ENCODE data around the gene NDUFV3.
A peak's percentile ranks its signal among the peaks of the same experiment; 100 is the strongest.
"Not testable (repeated sequence)": the region's sequence is repeated elsewhere in the genome, so short reads cannot be mapped to it uniquely, and the experiment has no call there.

NDUFV3 gene

GRCh38 chr21:42938606-42938995 is 45.5 kb downstream of the NDUFV3 start:
- peak overlapping the region; percentile 83 for H3K27ac ChIP-seq (ENCODE audit: low read depth, low read length)
- not testable (repeated sequence) for H3K4me3 ChIP-seq (ENCODE audit: low read depth, low read length); H3K27me3 ChIP-seq (ENCODE audit: control insufficient read depth, insufficient read depth, low read length); H3K36me3 ChIP-seq (ENCODE audit: control insufficient read depth, insufficient read depth, low read length); H3K9me3 ChIP-seq (ENCODE audit: control insufficient read depth, insufficient read depth, low read depth, low read length); H3K9ac ChIP-seq (ENCODE audit: low read length)
- peaks cover 27% of the 10 kb centered on the region for H3K4me1 ChIP-seq (ENCODE audit: control insufficient read depth, insufficient read depth, low read length)

DNA sequence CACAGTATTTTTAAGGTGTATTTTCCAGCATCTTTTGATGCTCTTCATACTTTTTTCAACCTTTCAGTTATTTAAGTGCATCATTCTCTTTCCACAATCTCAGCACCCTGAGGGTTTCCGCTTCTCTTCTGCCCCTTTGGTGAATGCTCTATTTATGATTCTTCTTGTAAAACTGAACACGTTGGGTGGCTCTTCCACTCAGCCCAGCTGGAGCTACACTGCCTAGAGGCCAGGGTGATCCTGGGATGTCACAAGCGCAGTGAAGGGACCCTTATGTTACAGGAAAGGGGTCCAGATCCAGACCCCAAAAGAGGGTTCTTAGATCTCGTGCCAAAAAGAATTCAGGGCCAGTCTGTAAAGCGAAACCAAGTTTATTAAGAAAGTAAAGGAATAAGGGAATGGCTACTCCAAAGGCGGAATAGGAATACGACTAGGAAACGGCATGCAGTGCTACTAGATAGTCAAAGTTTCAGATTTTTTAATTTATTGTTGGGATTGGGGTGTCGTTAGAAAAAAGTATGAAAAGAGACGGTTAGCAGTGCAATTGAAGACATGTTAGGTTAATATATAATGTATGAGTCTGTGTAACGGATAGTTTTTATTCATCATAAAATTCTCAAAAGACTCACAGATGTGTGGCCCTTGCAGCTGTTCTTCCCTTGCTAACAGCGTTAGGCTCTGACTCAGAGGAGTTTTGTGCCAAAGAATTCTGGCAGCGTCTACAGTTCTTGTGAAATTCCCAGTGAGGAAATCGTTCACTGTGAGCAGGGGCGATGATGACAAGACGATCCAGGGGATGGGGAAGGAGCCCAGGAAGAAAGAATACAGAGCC is 46.7 kb downstream of the NDUFV3 start:
- Histone ChIP-seq H3K9ac (ENCODE audit: low read length) (no peak overlapping the region), H3K36me3 (ENCODE audit: control insufficient read depth, insufficient read depth, low read length) (no peaks in the 10 kb centered on the region), H3K4me3 (ENCODE audit: low read depth, low read length) (no peak overlapping the region), H3K9me3 (ENCODE audit: control insufficient read depth, insufficient read depth, low read depth, low read length) (peaks cover 6% of the 10 kb centered on the region; the same call in 1 of the 2 replicates), H3K27me3 (ENCODE audit: control insufficient read depth, insufficient read depth, low read length) (no peaks in the 10 kb centered on the region), H3K4me1 (ENCODE audit: control insufficient read depth, insufficient read depth, low read length) (peaks cover 27% of the 10 kb centered on the region), H3K27ac (ENCODE audit: low read depth, low read length) (no peak overlapping the region)

DNA sequence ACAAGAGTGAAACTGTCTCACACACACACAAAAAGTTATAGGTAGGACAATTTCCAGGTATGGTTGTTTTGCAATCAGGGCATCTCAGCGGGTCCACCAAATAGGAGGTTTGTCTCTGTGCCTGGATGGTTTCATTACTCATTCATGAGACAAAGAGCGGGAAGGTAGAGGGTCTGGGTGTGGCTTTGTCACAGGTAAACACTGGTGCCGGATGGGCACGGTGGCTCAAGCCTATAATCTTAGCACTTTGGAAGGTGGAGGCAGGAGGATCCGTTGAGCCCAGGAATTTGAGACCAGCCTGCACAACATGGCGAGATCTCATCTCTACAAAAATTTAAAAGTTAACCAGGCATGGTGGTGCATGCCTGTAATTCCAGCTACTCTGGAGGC is 48.6 kb downstream of the NDUFV3 start:
- Histone ChIP-seq H3K27ac (ENCODE audit: low read depth, low read length) (no peak overlapping the region), H3K9ac (ENCODE audit: low read length) (no peak overlapping the region), H3K36me3 (ENCODE audit: control insufficient read depth, insufficient read depth, low read length) (no peaks in the 10 kb centered on the region)

GRCh38 chr21:42942244-42942643 is 49.1 kb downstream of the NDUFV3 start:
- Histone ChIP-seq H3K27me3 (ENCODE audit: control insufficient read depth, insufficient read depth, low read length) (no peaks in the 10 kb centered on the region), H3K4me1 (ENCODE audit: control insufficient read depth, insufficient read depth, low read length) (peaks cover 14% of the 10 kb centered on the region), H3K4me3 (ENCODE audit: low read depth, low read length) (no peak overlapping the region), H3K9ac (ENCODE audit: low read length) (no peak overlapping the region), H3K36me3 (ENCODE audit: control insufficient read depth, insufficient read depth, low read length) (no peaks in the 10 kb centered on the region), H3K9me3 (ENCODE audit: control insufficient read depth, insufficient read depth, low read depth, low read length) (peaks cover 6% of the 10 kb centered on the region; the same call in 1 of the 2 replicates), H3K27ac (ENCODE audit: low read depth, low read length) (no peak overlapping the region)

More for the DNA sequence above, 48.6 kb downstream of the NDUFV3 start:
- Histone ChIP-seq H3K4me1 (ENCODE audit: control insufficient read depth, insufficient read depth, low read length) (peaks cover 20% of the 10 kb centered on the region), H3K9me3 (ENCODE audit: control insufficient read depth, insufficient read depth, low read depth, low read length) (peaks cover 6% of the 10 kb centered on the region; the same call in 1 of the 2 replicates), H3K4me3 (ENCODE audit: low read depth, low read length) (no peak overlapping the region), H3K27me3 (ENCODE audit: control insufficient read depth, insufficient read depth, low read length) (no peaks in the 10 kb centered on the region)

DNA sequence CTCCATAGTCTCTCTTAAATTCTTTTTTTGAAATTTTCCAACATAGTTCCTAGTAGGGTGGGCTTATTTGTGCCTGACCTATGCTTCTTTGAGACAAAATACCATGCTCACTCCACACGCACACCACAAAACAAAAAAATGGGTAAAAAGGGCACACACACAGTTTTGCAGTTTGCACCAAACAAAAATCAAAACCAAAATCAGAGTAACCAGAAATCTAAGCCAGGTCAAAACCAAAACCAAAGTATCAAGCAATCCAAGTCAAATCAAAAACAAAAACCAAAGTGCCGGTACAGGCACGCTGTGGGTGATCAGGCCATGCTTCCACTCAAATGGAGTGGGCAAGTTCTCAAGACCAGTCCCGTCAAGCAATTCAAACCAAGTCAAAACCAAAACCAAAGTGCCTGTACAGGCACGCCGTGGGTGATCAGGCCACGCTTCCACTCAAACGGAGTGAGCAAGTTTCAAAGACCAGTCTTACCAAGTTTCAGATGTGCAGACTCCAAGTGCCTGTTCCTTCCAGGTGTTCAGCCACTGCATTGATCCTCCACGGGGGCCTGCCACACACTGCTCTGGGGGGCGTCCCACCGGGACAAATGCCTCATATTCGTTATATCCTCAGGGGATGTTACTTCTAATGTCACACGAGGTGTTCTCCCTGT is 56.1 kb downstream of the NDUFV3 start:
- not testable (repeated sequence) for H3K9me3 ChIP-seq (ENCODE audit: control insufficient read depth, insufficient read depth, low read depth, low read length); H3K9ac ChIP-seq (ENCODE audit: low read length); H3K27me3 ChIP-seq (ENCODE audit: control insufficient read depth, insufficient read depth, low read length); H3K4me1 ChIP-seq (ENCODE audit: control insufficient read depth, insufficient read depth, low read length); H3K4me3 ChIP-seq (ENCODE audit: low read depth, low read length); H3K27ac ChIP-seq (ENCODE audit: low read depth, low read length); H3K36me3 ChIP-seq (ENCODE audit: control insufficient read depth, insufficient read depth, low read length)

DNA sequence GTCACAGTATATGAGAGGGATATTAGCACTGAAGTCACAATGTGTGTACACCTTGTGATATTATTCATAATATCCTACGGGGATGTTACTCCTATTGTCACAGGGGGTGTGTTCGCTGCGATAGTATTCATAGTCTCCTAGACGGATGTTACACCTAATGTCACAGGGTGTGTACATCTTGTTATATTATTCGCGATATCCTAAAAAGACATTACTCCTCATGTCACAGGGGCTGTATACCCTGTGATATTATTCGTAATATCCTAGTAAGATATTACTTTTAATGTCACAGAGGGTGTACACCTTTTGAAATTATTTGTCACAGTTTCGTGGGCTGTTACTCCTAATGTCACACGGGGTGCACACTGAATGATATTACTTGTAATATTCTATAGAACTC is 58.1 kb downstream of the NDUFV3 start:
- H3K27me3 ChIP-seq (ENCODE audit: control insufficient read depth, insufficient read depth, low read length); H3K36me3 ChIP-seq (ENCODE audit: control insufficient read depth, insufficient read depth, low read length); H3K4me1 ChIP-seq (ENCODE audit: control insufficient read depth, insufficient read depth, low read length); H3K4me3 ChIP-seq (ENCODE audit: low read depth, low read length); H3K9ac ChIP-seq (ENCODE audit: low read length); H3K27ac ChIP-seq (ENCODE audit: low read depth, low read length); H3K9me3 ChIP-seq (ENCODE audit: control insufficient read depth, insufficient read depth, low read depth, low read length): not testable (repeated sequence)

DNA sequence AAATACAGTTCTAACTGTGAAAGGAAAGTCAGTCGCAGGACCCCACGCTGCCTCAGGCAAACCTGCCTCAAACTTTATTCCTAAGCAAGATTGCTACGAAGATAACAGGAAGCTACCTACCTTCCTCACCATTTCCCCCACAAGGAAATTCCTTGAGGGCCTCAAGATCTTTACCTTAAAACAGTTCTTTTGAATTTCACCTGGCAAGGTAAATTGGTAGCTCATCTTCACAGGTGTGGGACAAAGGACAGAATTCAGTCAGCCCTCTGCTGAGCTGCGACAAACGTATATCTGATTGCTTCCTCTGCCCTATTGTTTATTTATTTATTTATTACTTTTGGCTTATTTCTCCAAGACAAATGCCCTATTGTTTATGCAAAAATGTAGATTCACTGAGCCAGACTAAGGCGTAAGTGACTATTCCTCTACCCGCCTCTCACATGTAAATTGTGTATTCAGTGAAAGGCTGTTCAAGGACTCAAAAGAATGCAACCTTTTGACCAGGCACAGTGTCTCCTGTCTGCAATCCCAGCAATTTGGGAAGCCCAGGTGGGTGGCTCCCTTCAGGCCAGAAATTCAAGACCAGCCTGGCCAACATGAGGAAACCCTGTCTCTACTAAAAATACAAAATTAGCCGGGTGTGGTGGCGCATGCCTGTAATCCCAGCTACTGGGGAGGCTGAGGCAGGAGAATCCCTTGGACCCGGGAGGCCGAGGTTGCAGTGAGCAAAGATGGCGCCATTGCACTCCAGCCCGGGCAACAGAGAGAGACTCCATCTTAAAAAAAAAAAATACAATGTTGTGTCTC is 63.9 kb downstream of the NDUFV3 start:
- peaks cover 28% of the 10 kb centered on the region for H3K4me1 ChIP-seq (ENCODE audit: control insufficient read depth, insufficient read depth, low read length)
- peak overlapping the region; percentile 96 for H3K27ac ChIP-seq (ENCODE audit: low read depth, low read length)
- no peak overlapping the region for H3K4me3 ChIP-seq (ENCODE audit: low read depth, low read length)
- no peaks in the 10 kb centered on the region for H3K36me3 ChIP-seq (ENCODE audit: control insufficient read depth, insufficient read depth, low read length)
- H3K9ac ChIP-seq (ENCODE audit: low read length), result peak overlapping the region; percentile 79
- H3K9me3 ChIP-seq (ENCODE audit: control insufficient read depth, insufficient read depth, low read depth, low read length), result peaks cover 6% of the 10 kb centered on the region; the same call in 1 of the 2 replicates
- H3K27me3 ChIP-seq (ENCODE audit: control insufficient read depth, insufficient read depth, low read length), result no peaks in the 10 kb centered on the region

DNA sequence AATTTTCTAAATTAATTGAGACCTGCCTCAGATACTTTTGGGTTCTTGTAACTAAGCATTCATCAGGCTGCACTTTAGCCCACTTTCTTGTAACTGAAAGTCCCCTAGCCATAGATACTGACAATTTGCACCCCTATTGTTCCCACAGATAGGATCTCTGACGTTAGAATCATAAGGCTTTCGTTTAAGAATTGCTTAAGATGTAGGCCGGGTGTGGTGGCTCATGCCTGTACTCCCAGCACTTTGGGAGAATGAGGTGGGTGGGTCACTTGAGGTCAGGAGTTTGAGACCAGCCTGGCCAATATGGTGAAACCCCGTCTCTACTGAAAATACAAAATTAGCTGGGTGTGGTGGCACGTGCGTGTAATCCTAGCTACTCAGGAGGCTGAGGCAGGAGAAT is 65.0 kb downstream of the NDUFV3 start:
- Histone ChIP-seq H3K9ac (ENCODE audit: low read length) (peak overlapping the region; percentile 79), H3K27ac (ENCODE audit: low read depth, low read length) (peak overlapping the region; percentile 96), H3K4me1 (ENCODE audit: control insufficient read depth, insufficient read depth, low read length) (peaks cover 33% of the 10 kb centered on the region)
- not testable (repeated sequence) for H3K4me3 ChIP-seq (ENCODE audit: low read depth, low read length); H3K36me3 ChIP-seq (ENCODE audit: control insufficient read depth, insufficient read depth, low read length); H3K9me3 ChIP-seq (ENCODE audit: control insufficient read depth, insufficient read depth, low read depth, low read length); H3K27me3 ChIP-seq (ENCODE audit: control insufficient read depth, insufficient read depth, low read length)

DNA sequence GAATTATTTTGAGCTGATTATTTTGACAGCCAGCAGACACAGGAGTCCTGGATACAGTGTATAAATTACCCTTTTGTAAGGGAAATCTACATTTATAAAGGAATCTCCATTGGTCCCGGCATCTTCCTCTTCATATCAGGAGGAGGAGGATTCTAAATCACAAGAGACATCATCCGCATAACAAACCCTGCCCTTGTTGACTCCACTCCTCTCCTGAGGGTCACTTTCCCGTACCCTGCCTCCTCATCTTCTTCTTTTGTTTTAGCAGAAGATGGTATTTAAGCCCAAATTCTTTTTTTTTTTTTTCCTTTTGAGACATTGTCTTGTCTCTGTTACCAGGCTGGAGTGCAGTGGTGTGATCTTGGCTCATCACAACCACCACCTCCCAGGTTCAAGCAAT is 66.6 kb downstream of the NDUFV3 start:
- H3K27ac ChIP-seq (ENCODE audit: low read depth, low read length), result peak overlapping the region; percentile 86
- no peak overlapping the region for H3K4me3 ChIP-seq (ENCODE audit: low read depth, low read length)
- peaks cover 33% of the 10 kb centered on the region for H3K4me1 ChIP-seq (ENCODE audit: control insufficient read depth, insufficient read depth, low read length)
- peaks cover 6% of the 10 kb centered on the region; the same call in 1 of the 2 replicates for H3K9me3 ChIP-seq (ENCODE audit: control insufficient read depth, insufficient read depth, low read depth, low read length)
- H3K27me3 ChIP-seq (ENCODE audit: control insufficient read depth, insufficient read depth, low read length), result no peaks in the 10 kb centered on the region
- H3K9ac ChIP-seq (ENCODE audit: low read length), result peak overlapping the region; percentile 39
- no peaks in the 10 kb centered on the region for H3K36me3 ChIP-seq (ENCODE audit: control insufficient read depth, insufficient read depth, low read length)

- Histone ChIP-seq H3K4me1 (ENCODE audit: control insufficient read depth, insufficient read depth, low read length) (peaks cover 19% of the 10 kb centered on the region), H3K4me3 (ENCODE audit: low read depth, low read length) (no peak overlapping the region), H3K9ac (ENCODE audit: low read length) (no peak overlapping the region), H3K27me3 (ENCODE audit: control insufficient read depth, insufficient read depth, low read length) (no peaks in the 10 kb centered on the region), H3K9me3 (ENCODE audit: control insufficient read depth, insufficient read depth, low read depth, low read length) (peaks cover 6% of the 10 kb centered on the region; the same call in 1 of the 2 replicates), H3K27ac (ENCODE audit: low read depth, low read length) (no peak overlapping the region), H3K36me3 (ENCODE audit: control insufficient read depth, insufficient read depth, low read length) (no peaks in the 10 kb centered on the region)
Observed at GRCh38 chr21:42962380-42963007, 69.4 kb downstream of the NDUFV3 start.

Measured in HUES6 (cell line).